ENCODE measurements around the gene NAPB.

The NAPB gene

DNA sequence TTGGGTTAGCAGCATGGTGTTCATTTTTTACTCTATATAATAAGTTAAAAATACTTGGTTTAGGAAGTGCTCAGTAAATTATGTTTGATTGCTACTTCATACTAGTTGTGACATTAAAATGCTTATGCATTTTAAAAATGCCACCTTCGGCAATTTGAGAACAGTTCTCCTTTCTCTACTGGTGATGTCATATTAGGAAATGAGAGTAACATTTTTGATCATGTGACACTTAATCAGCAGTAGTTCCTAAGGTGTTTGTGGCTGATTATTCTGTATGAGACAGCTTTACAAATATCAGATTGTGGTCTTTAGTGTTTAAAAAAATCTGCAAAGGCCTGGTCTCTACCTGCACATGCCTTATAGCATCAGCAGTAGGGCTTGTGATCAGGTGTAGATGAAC is 54.9 kb downstream of the NAPB start:
- TF ChIP-seq, protein P1, sequence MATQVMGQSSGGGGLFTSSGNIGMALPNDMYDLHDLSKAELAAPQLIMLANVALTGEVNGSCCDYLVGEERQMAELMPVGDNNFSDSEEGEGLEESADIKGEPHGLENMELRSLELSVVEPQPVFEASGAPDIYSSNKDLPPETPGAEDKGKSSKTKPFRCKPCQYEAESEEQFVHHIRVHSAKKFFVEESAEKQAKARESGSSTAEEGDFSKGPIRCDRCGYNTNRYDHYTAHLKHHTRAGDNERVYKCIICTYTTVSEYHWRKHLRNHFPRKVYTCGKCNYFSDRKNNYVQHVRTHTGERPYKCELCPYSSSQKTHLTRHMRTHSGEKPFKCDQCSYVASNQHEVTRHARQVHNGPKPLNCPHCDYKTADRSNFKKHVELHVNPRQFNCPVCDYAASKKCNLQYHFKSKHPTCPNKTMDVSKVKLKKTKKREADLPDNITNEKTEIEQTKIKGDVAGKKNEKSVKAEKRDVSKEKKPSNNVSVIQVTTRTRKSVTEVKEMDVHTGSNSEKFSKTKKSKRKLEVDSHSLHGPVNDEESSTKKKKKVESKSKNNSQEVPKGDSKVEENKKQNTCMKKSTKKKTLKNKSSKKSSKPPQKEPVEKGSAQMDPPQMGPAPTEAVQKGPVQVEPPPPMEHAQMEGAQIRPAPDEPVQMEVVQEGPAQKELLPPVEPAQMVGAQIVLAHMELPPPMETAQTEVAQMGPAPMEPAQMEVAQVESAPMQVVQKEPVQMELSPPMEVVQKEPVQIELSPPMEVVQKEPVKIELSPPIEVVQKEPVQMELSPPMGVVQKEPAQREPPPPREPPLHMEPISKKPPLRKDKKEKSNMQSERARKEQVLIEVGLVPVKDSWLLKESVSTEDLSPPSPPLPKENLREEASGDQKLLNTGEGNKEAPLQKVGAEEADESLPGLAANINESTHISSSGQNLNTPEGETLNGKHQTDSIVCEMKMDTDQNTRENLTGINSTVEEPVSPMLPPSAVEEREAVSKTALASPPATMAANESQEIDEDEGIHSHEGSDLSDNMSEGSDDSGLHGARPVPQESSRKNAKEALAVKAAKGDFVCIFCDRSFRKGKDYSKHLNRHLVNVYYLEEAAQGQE (IDR thresholded peaks at IDR 0.05; ENCODE audit: insufficient read depth in 1 of 2, low read depth in 2 of 2, low read length in 2 of 2): no peak
- TF ChIP-seq TAF1 (IDR thresholded peaks at IDR 0.05; ENCODE audit: borderline replicate concordance, insufficient read depth, low read length): no peak
- TF ChIP-seq SIN3A (IDR thresholded peaks at IDR 0.05; ENCODE audit: borderline replicate concordance, insufficient read depth, low read length): no peak
- no peak for TF ChIP-seq FOXP2 (optimal IDR thresholded peaks at IDR 0.05; ENCODE audit: borderline replicate concordance, extremely low read depth, extremely low read length, insufficient read depth)
- TF ChIP-seq POLR2AphosphoS5 (IDR thresholded peaks at IDR 0.05; ENCODE audit: low read depth, low read length): no peak

DNA sequence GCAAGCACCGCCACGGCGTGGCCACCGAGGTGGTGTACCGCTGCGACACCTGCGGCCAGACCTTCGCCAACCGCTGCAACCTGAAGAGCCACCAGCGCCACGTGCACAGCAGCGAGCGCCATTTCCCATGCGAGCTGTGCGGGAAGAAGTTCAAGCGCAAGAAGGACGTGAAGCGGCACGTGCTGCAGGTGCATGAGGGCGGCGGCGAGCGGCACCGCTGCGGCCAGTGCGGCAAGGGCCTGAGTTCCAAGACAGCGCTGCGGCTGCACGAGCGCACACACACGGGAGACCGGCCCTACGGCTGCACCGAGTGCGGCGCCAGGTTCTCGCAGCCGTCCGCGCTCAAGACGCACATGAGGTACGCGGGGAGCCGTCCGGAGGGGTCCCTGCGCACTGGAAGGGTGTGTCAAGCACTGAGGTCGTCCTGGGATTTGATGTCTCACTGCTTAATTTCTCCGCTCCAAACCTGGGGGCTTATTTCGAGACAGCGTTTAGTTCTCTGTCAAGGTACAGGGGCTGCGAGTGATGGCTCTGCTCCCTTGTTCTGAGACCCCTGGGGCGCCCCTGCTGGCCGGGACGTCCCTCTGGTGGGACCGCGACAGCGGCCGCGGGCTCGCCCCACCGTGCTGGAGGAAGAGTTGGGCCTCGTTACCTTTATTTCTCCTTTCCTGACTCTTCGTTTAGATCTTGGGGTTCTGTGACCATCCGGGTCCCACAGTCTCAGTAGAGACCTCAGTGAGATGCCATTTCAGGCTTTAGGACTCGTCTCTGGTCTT is 55.7 kb downstream of the NAPB start:
- TF ChIP-seq FOXP2 (optimal IDR thresholded peaks at IDR 0.05; ENCODE audit: borderline replicate concordance, extremely low read depth, extremely low read length, insufficient read depth): no peak
- no peak for TF ChIP-seq POLR2AphosphoS5 (IDR thresholded peaks at IDR 0.05; ENCODE audit: low read depth, low read length)
- TF ChIP-seq, protein P1 (IDR thresholded peaks at IDR 0.05; ENCODE audit: insufficient read depth in 1 of 2, low read depth in 2 of 2, low read length in 2 of 2): no peak

DNA sequence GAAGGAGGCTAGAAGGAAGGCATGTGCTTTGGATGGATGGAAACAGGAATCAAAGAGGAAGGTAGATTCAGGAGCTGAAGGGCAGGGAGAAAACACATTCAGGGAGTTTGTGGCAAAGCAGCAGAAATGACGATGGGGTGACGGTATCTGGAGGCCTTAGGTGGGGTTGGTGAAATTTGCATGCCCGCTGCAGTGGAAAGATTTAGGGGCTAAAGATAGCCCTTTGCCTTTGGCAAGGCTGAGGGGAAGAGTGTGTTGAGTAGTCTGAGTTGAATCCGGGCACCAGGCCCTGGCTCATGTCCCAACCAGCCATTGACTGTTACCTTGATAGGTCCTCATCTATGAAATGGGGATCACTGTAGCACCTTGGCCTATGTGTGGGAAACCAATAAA is 58.0 kb downstream of the NAPB start:
- TF ChIP-seq, protein P1 (IDR thresholded peaks at IDR 0.05; ENCODE audit: insufficient read depth in 1 of 2, low read depth in 2 of 2, low read length in 2 of 2): no peak

DNA sequence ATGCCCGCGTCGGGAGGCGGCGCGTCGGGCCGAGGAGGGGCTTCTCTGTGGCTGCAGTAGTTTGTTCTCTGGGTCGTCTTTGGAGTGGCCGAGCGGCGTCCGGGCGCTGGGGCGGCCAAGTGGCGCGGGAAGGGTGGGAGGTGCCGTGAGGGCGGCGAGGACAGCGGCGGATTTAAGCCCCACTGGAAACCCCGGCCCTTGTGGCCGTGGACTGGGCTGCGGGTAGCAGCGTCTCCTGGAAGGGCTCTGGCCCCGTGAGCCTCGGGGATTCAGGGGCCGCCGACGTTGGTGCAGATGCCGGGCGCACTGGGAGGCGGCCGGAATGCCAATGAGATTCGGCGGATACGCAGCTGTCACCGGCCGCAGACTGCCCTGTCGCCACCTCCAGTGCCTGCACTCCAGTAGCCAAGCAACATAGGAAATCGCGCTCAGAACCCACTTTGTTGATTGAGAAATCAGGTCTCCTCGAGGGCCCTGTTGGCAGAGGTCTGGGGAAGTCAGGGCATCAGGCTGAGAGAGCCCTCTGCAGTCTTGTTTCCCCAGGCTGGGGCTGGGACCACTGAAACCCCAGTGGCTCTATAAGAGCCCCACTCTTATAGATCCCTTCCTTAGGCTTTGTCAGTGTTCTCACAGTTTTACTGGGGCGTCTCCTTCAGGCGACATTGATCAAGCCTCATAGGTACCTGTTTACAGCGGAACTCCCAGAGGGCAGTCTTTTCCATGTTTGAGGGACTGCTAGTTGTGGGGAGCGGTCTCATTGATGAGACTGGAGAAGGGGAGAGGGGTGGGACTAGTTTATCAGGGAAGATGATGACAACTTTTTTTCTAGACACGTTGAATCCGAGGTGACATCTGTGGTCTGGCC is 58.7 kb downstream of the NAPB start:
- no peak for TF ChIP-seq SIN3A (IDR thresholded peaks at IDR 0.05; ENCODE audit: borderline replicate concordance, insufficient read depth, low read length)
- no peak for TF ChIP-seq FOXP2 (optimal IDR thresholded peaks at IDR 0.05; ENCODE audit: borderline replicate concordance, extremely low read depth, extremely low read length, insufficient read depth)
- no peak for TF ChIP-seq TAF1 (IDR thresholded peaks at IDR 0.05; ENCODE audit: borderline replicate concordance, insufficient read depth, low read length)
- TF ChIP-seq, protein P1 (IDR thresholded peaks at IDR 0.05; ENCODE audit: insufficient read depth in 1 of 2, low read depth in 2 of 2, low read length in 2 of 2): no peak
- no peak for TF ChIP-seq POLR2AphosphoS5 (IDR thresholded peaks at IDR 0.05; ENCODE audit: low read depth, low read length)
